ENCODE results near the gene TIMD4. TPM values are rescaled to one million over a fixed set of nuclear protein-coding genes. Genes with fewer than 3 reads are reported as not detected.

Gene TIMD4
- total and polyA plus RNA-seq, 9 of the 15 experiments (the other 6 are each of a cell fraction or from before 2014, with no cell fraction given) = not detected

GRCh38 chr5:156907667-156908066, 55.4 kb downstream of the TIMD4 start:
- TF ChIP-seq MED1 (CRISPR knock-in tag; IDR thresholded peaks at IDR 0.05; ENCODE audit: borderline replicate concordance) (no peak), PYGO2 (tag; IDR thresholded peaks at IDR 0.05) (no peak), DACH1 (IDR thresholded peaks at IDR 0.05; ENCODE audit: partially characterized antibody) (no peak), ZNF134 (CRISPR knock-in tag; conservative IDR thresholded peaks at IDR 0.05) (peak; percentile 86)
- Histone ChIP-seq H3K27me3 (ENCODE audit: control insufficient read depth in 2 of 2, insufficient read depth in 2 of 2, low read length in 2 of 2) (no peaks in the 10 kb centered on the region), H3K4me1 (replicated peaks in 1 of 2; ENCODE audit: control insufficient read depth in 2 of 2, insufficient read depth in 2 of 2, low read length in 2 of 2) (no peaks in the 10 kb centered on the region), H3K27ac (ENCODE audit: extremely low read depth, low read depth, low read length) (no peak overlapping the region), H3K36me3 (ENCODE audit: control insufficient read depth, insufficient read depth, low read length) (no peaks in the 10 kb centered on the region), H3K4me3 (no peak overlapping the region), H2AFZ (ENCODE audit: low read depth, low read length) (no peak overlapping the region), H3K9me1 (ENCODE audit: control insufficient read depth, insufficient read depth, low read length) (no peaks in the 10 kb centered on the region), H4K20me1 (replicated peaks; ENCODE audit: control insufficient read depth, insufficient read depth, low read length) (no peaks in the 10 kb centered on the region), H3K9me3 (replicated peaks; ENCODE audit: control insufficient read depth, insufficient read depth, low read depth, low read length) (no peaks in the 10 kb centered on the region), H3K9ac (ENCODE audit: insufficient read depth in 1 of 2, low read depth in 2 of 2, low read length in 2 of 2) (no peak overlapping the region), H3K4me2 (ENCODE audit: insufficient read depth, low read length) (no peak overlapping the region), H3K79me2 (ENCODE audit: control insufficient read depth, insufficient read depth, low read length) (no peaks in the 10 kb centered on the region)
- no TSS peak for BruUV-seq (replicated peaks)
- in situ Hi-C loops (cut with MboI) = no loop called here
- no peak for ATAC-seq
- WGBS (ENCODE audit: insufficient coverage, low coverage, missing lambda C conversion rate) = 4% methylated on average over 6 of the region's 6 CpGs
- FAIRE-seq = no peak
- intact Hi-C loops (cut with micrococcal nuclease) = no loop called here
- no peak for DNase-seq (ENCODE audit: extremely low read depth in 1 of 4, low spot score in 3 of 4)
- POLR2A ChIA-PET = interaction anchor here (0.6 kb wide), 1 partner anchor 1816 kb away, joined by 4 read pairs; no protein-coding TSS in a partner anchor
- CTCF ChIA-PET (ENCODE audit: low intra/inter-chr PET ratio) = no interaction called here

GRCh38 chr5:156906807-156907206, 56.2 kb downstream of the TIMD4 start:
- Histone ChIP-seq H3K9me3 (replicated peaks; ENCODE audit: control insufficient read depth, insufficient read depth, low read depth, low read length) (no peaks in the 10 kb centered on the region), H3K79me2 (ENCODE audit: control insufficient read depth, insufficient read depth, low read length) (no peaks in the 10 kb centered on the region), H3K9ac (ENCODE audit: insufficient read depth in 1 of 2, low read depth in 2 of 2, low read length in 2 of 2) (no peak overlapping the region), H3K4me1 (replicated peaks in 1 of 2; ENCODE audit: control insufficient read depth in 2 of 2, insufficient read depth in 2 of 2, low read length in 2 of 2) (no peaks in the 10 kb centered on the region), H3K27me3 (ENCODE audit: control insufficient read depth in 2 of 2, insufficient read depth in 2 of 2, low read length in 2 of 2) (no peaks in the 10 kb centered on the region), H3K27ac (ENCODE audit: extremely low read depth, low read depth, low read length) (no peak overlapping the region), H3K4me3 (no peak overlapping the region), H2AFZ (ENCODE audit: low read depth, low read length) (no peak overlapping the region), H3K4me2 (ENCODE audit: insufficient read depth, low read length) (no peak overlapping the region), H4K20me1 (replicated peaks; ENCODE audit: control insufficient read depth, insufficient read depth, low read length) (no peaks in the 10 kb centered on the region), H3K36me3 (ENCODE audit: control insufficient read depth, insufficient read depth, low read length) (no peaks in the 10 kb centered on the region), H3K9me1 (ENCODE audit: control insufficient read depth, insufficient read depth, low read length) (no peaks in the 10 kb centered on the region)
- 0% methylated on average over 2 of the region's 3 CpGs for WGBS (ENCODE audit: insufficient coverage, low coverage, missing lambda C conversion rate)
- BruUV-seq (replicated peaks) = no TSS peak
- in situ Hi-C loops (cut with MboI) (no loop called here), intact Hi-C loops (cut with micrococcal nuclease) (no loop called here)
- FAIRE-seq = no peak
- POLR2A ChIA-PET = no interaction called here
- ATAC-seq = no peak
- CTCF ChIA-PET (ENCODE audit: low intra/inter-chr PET ratio) = no interaction called here
- DNase-seq (ENCODE audit: extremely low read depth in 1 of 4, low spot score in 3 of 4) = no peak
- no peak for TF ChIP-seq ZBTB43 (CRISPR knock-in tag; IDR thresholded peaks at IDR 0.05)
- TF ChIP-seq PHF20 (IDR thresholded peaks at IDR 0.05; ENCODE audit: partially characterized antibody) = no peak
- TF ChIP-seq ZNF143 (CRISPR knock-in tag; IDR thresholded peaks at IDR 0.05) = no peak
- no peak for TF ChIP-seq CBX1 (IDR thresholded peaks at IDR 0.05; ENCODE audit: low read depth)
- TF ChIP-seq FOXA1 (IDR thresholded peaks at IDR 0.05; ENCODE audit: borderline replicate concordance) = no peak
- no peak for TF ChIP-seq MTA3 (IDR thresholded peaks at IDR 0.05; ENCODE audit: borderline replicate concordance)
- TF ChIP-seq ZBTB12 (CRISPR knock-in tag; IDR thresholded peaks at IDR 0.05) = no peak
- no peak for TF ChIP-seq MYC (IDR thresholded peaks at IDR 0.05; ENCODE audit: low read depth, low read length)
- TF ChIP-seq MYC (CRISPR knock-in tag; IDR thresholded peaks at IDR 0.05; ENCODE audit: borderline replicate concordance, low read depth) = no peak
- no peak for TF ChIP-seq SAP30 (IDR thresholded peaks at IDR 0.05; ENCODE audit: borderline replicate concordance, insufficient read depth, low read depth, low read length, poor library complexity, severe bottlenecking)
